Measurements from ENCODE around the gene BCOR.

BCOR gene

GRCh38 chrX:40041915-40042314, 55.8 kb downstream of the BCOR start:
- TF ChIP-seq GABPA (IDR thresholded peaks at IDR 0.05; ENCODE audit: low read depth): no peak
- H3K27me3 ChIP-seq (ENCODE audit: insufficient read depth, poor library complexity, severe bottlenecking): no peaks in the 10 kb centered on the region
- no peak for DNase-seq (ENCODE audit: low read depth in 1 of 2, low spot score in 1 of 2)
- H3K4me3 ChIP-seq (replicated peaks; ENCODE audit: insufficient read depth, low read length): no peak overlapping the region
- H3K27ac ChIP-seq (replicated peaks): no peak overlapping the region

GRCh38 chrX:40040686-40041461, 56.9 kb downstream of the BCOR start:
- H3K27me3 ChIP-seq (ENCODE audit: insufficient read depth, poor library complexity, severe bottlenecking): no peaks in the 10 kb centered on the region
- DNase-seq (ENCODE audit: low read depth in 1 of 2, low spot score in 1 of 2): no peak
- H3K4me3 ChIP-seq (replicated peaks; ENCODE audit: insufficient read depth, low read length): no peak overlapping the region
- TF ChIP-seq REST (IDR thresholded peaks at IDR 0.05; ENCODE audit: insufficient replicate concordance, low read depth) (no peak), POLR2AphosphoS5 (IDR thresholded peaks at IDR 0.05; ENCODE audit: low read depth) (no peak), CTCF (IDR thresholded peaks at IDR 0.05; ENCODE audit: insufficient read depth, low read length) (no peak), GABPA (IDR thresholded peaks at IDR 0.05; ENCODE audit: low read depth) (no peak), SPI1 (IDR thresholded peaks at IDR 0.05; ENCODE audit: borderline replicate concordance, low read depth) (no peak)
- no peak overlapping the region for H3K27ac ChIP-seq (replicated peaks)

- H3K27me3 ChIP-seq (ENCODE audit: insufficient read depth, poor library complexity, severe bottlenecking): no peaks in the 10 kb centered on the region
- no peak overlapping the region for H3K4me3 ChIP-seq (replicated peaks; ENCODE audit: insufficient read depth, low read length)
- DNase-seq (ENCODE audit: low read depth in 1 of 2, low spot score in 1 of 2): no peak
- TF ChIP-seq CTCF (IDR thresholded peaks at IDR 0.05; ENCODE audit: insufficient read depth, low read length): no peak
- no peak overlapping the region for H3K27ac ChIP-seq (replicated peaks)
These were observed 57.9 kb downstream of the BCOR start for GRCh38 chrX:40039887-40040286.

- Histone ChIP-seq H3K4me3 (replicated peaks; ENCODE audit: insufficient read depth, low read length) (no peak overlapping the region), H3K27ac (replicated peaks) (no peak overlapping the region), H3K27me3 (ENCODE audit: insufficient read depth, poor library complexity, severe bottlenecking) (no peaks in the 10 kb centered on the region)
- TF ChIP-seq SPI1 (IDR thresholded peaks at IDR 0.05; ENCODE audit: borderline replicate concordance, low read depth): no peak
- no peak for TF ChIP-seq GABPA (IDR thresholded peaks at IDR 0.05; ENCODE audit: low read depth)
- TF ChIP-seq CTCF (IDR thresholded peaks at IDR 0.05; ENCODE audit: insufficient read depth, low read length): no peak
- no peak for TF ChIP-seq REST (IDR thresholded peaks at IDR 0.05; ENCODE audit: insufficient replicate concordance, low read depth)
- TF ChIP-seq POLR2AphosphoS5 (IDR thresholded peaks at IDR 0.05; ENCODE audit: low read depth): no peak
- no peak for DNase-seq (ENCODE audit: low read depth in 1 of 2, low spot score in 1 of 2)
These were observed 60.4 kb downstream of the BCOR start for GRCh38 chrX:40037367-40037766.
